PC-3 (cell line): ENCODE results near the gene CIROP. TPM values are rescaled to one million over a fixed set of nuclear protein-coding genes. Genes with fewer than 3 reads are reported as not detected.

ENCODE experiments used
- ATAC-seq: fragments of 200-7000 bp; cut with Tn5 transposase; 2 replicates; pipeline ENCODE4 v1.9.1; 2020; ENCODE audit warnings: mild to moderate bottlenecking, moderate library complexity
- BruUV-seq: library from RNA; stranded (reverse); fragments of 400-500 nt; replicated peaks from 2 replicates; lab custom pipeline; 2021; lab: Mats Ljungman, UMichigan
- CTCF ChIA-PET: fragments of 300-600 bp; sonication (Branson Sonifier 250); formaldehyde crosslinking; loops from one replicate; lab custom pipeline; 2022; ENCODE audit warnings: antibody characterized with exemption; lab: Charles Lee
- POLR2A ChIA-PET: fragments of 300-600 bp; sonication (Branson Sonifier 250); formaldehyde crosslinking; loops from one replicate; lab custom pipeline; 2022; ENCODE audit warnings: antibody characterized with exemption; ENCODE audit not compliant: unreplicated experiment; lab: Charles Lee
- DNase-seq: peaks from one replicate; pipeline ENCODE4 v3.0.0-alpha.2; 2015
- H2AFZ ChIP-seq: fragments of 300-600 bp; sonication (generic); 2 replicates; pipeline ENCODE4 v1.6.0; 2016; ENCODE audit warnings: antibody characterized with exemption, low read length
- H3F3A ChIP-seq: fragments of 300-600 bp; sonication (generic); one replicate; pipeline ENCODE4 v1.6.0; 2017; ENCODE audit warnings: antibody characterized with exemption, low read length, control low read depth, mild to moderate bottlenecking; ENCODE audit not compliant: unreplicated experiment
- H3K27ac ChIP-seq: fragments of 300-600 bp; sonication (generic); 2 replicates; pipeline ENCODE4 v1.5.1; 2016; ENCODE audit warnings: mild to moderate bottlenecking, low read length
- H3K27me3 ChIP-seq: fragments of 300-600 bp; sonication (generic); 2 replicates; pipeline ENCODE4 v1.6.1; 2016; ENCODE audit warnings: low read length, mixed read lengths
- H3K36me3 ChIP-seq: fragments of 300-600 bp; sonication (generic); 2 replicates; pipeline ENCODE4 v1.6.1; 2016; ENCODE audit warnings: low read depth, mixed run types, low read length, mixed read lengths
- H3K4me1 ChIP-seq: fragments of 300-600 bp; sonication (generic); 2 replicates; pipeline ENCODE4 v1.5.1; 2016; ENCODE audit warnings: low read length; ENCODE audit not compliant: insufficient read depth
- H3K4me2 ChIP-seq: fragments of 300-600 bp; sonication (generic); 2 replicates; pipeline ENCODE4 v1.6.0; 2016; ENCODE audit warnings: low read length
- H3K4me3 ChIP-seq: fragments of 300-600 bp; sonication (generic); 2 replicates; pipeline ENCODE4 v1.5.1; 2016; ENCODE audit warnings: mild to moderate bottlenecking, low read length, mixed read lengths
- H3K79me2 ChIP-seq: fragments of 300-600 bp; sonication (generic); 2 replicates; pipeline ENCODE4 v1.6.1; 2017; ENCODE audit warnings: low read length, mixed read lengths
- H3K9ac ChIP-seq: fragments of 300-600 bp; sonication (generic); 2 replicates; pipeline ENCODE4 v1.6.0; 2016; ENCODE audit warnings: mild to moderate bottlenecking, low read length
- H3K9me2 ChIP-seq: fragments of 300-600 bp; sonication (generic); replicated peaks from 2 replicates; pipeline ENCODE4 v1.6.1; 2016; ENCODE audit warnings: mixed run types, low read length, mixed read lengths
- H3K9me3 ChIP-seq: fragments of 300-600 bp; sonication (generic); 2 replicates; pipeline ENCODE4 v1.6.1; 2016; ENCODE audit warnings: low read length, mixed read lengths
- H4K20me1 ChIP-seq: fragments of 300-600 bp; sonication (generic); 2 replicates; pipeline ENCODE4 v1.6.1; 2016; ENCODE audit warnings: low read length, mixed read lengths
- CTCF ChIP-seq: fragments of 300-600 bp; sonication (generic); conservative IDR thresholded peaks from 2 replicates; pipeline ENCODE4 v1.5.1; 2017; ENCODE audit warnings: antibody characterized with exemption, low read depth, mild to moderate bottlenecking, low read length
- EZH2 ChIP-seq: fragments of 300-600 bp; sonication (generic); IDR thresholded peaks from one replicate; pipeline ENCODE4 v1.6.1; 2017; ENCODE audit warnings: antibody characterized with exemption, mild to moderate bottlenecking, low read length; ENCODE audit not compliant: unreplicated experiment
- EZH2phosphoT487 ChIP-seq: fragments of 300-600 bp; sonication (generic); IDR thresholded peaks from 2 replicates; pipeline ENCODE4 v1.6.1; 2018; ENCODE audit warnings: mild to moderate bottlenecking, antibody characterized with exemption, low read length, borderline replicate concordance
- intact Hi-C: fragments of 100-400 bp; cut with micrococcal nuclease; formaldehyde crosslinking; loops from 2 replicates; pipeline ENCODE4 v1.9.0; 2023
- total RNA-seq: library from RNA; depleted of rRNA; stranded (reverse); fragments of >200 nt; gene quantifications from 2 replicates; pipeline ENCODE4 v1.2.3, GENCODE V29; 2014; rRNA removed

CIROP gene
- total RNA-seq, 1 experiment from 2014 or later = not detected

- Histone ChIP-seq H3K27ac (no peak overlapping the region), H2AFZ (no peak overlapping the region)
- CTCF ChIA-PET = interaction anchor here (2.1 kb wide), 1 partner anchor 57 kb away, joined by 11 read pairs; no protein-coding TSS in a partner anchor
These were observed 52.6 kb downstream of the CIROP start for GRCh38 chr14:23052182-23052623.

GRCh38 chr14:23051141-23052057, 53.4 kb downstream of the CIROP start:
- TF ChIP-seq CTCF (no peak), EZH2 (no peak)
- intact Hi-C loops = no loop called here

More at GRCh38 chr14:23052182-23052623, 52.6 kb downstream of the CIROP start:
- no peak overlapping the region for H3K4me3 ChIP-seq
- TF ChIP-seq CTCF (peak; percentile 24; the same call in 1 of the 2 replicates), EZH2phosphoT487 (no peak)
- no peaks in the 10 kb centered on the region for H3K27me3 ChIP-seq
- peaks cover 8% of the 10 kb centered on the region for H3K4me1 ChIP-seq
- no peaks in the 10 kb centered on the region for H3K79me2 ChIP-seq
- ATAC-seq (no peak), DNase-seq (no peak)
- no TSS peak for BruUV-seq
- no peaks in the 10 kb centered on the region for H3K36me3 ChIP-seq
- H3K9me2 ChIP-seq = no peaks in the 10 kb centered on the region
- no peak overlapping the region for H3K9ac ChIP-seq
- no peaks in the 10 kb centered on the region for H3K9me3 ChIP-seq
- H3K4me2 ChIP-seq = no peak overlapping the region
- intact Hi-C loops = no loop called here
- H4K20me1 ChIP-seq = no peaks in the 10 kb centered on the region
- no peaks in the 10 kb centered on the region for H3F3A ChIP-seq
- POLR2A ChIA-PET = no interaction called here

More at GRCh38 chr14:23051141-23052057, 53.4 kb downstream of the CIROP start:
- Histone ChIP-seq H4K20me1 (no peaks in the 10 kb centered on the region), H3K27me3 (no peaks in the 10 kb centered on the region), H3K4me1 (peaks cover 1% of the 10 kb centered on the region; the same call in 1 of the 2 replicates), H3K9me3 (no peaks in the 10 kb centered on the region), H3K4me3 (no peak overlapping the region), H3K9ac (no peak overlapping the region), H3F3A (no peaks in the 10 kb centered on the region), H3K27ac (no peak overlapping the region), H3K79me2 (no peaks in the 10 kb centered on the region), H3K36me3 (no peaks in the 10 kb centered on the region), H3K9me2 (no peaks in the 10 kb centered on the region), H3K4me2 (no peak overlapping the region), H2AFZ (no peak overlapping the region)
- CTCF ChIA-PET = interaction anchor here (2.1 kb wide), 1 partner anchor 57 kb away, joined by 11 read pairs; no protein-coding TSS in a partner anchor
- no TSS peak for BruUV-seq
- DNase-seq (no peak), ATAC-seq (no peak)
- POLR2A ChIA-PET = no interaction called here

Other genes starting within 250 kb of the CIROP start
- gene LRP10, start 233.2 kb downstream of the CIROP start, total RNA-seq = 46.5 and 59.3 TPM in 2 replicates
- 0.18 TPM in 1 of 2 replicates, not detected in the other for gene REM2, start 221.8 kb downstream of the CIROP start, total RNA-seq
- gene RBM23, start 185.8 kb downstream of the CIROP start, total RNA-seq = 78.9 and 94.9 TPM in 2 replicates
- 101 and 113 TPM in 2 replicates for gene PRMT5, start 175.6 kb downstream of the CIROP start, total RNA-seq
- 54.5 and 56.2 TPM in 2 replicates for gene HAUS4, start 147.9 kb downstream of the CIROP start, total RNA-seq
- 81.1 and 116 TPM in 2 replicates for gene AJUBA, start 122.4 kb downstream of the CIROP start, total RNA-seq
- gene C14orf93, start 94.8 kb downstream of the CIROP start, total RNA-seq = 5.8 and 6.2 TPM in 2 replicates
- 368 and 424 TPM in 2 replicates for gene PSMB5, start 70.1 kb downstream of the CIROP start, total RNA-seq
- gene PSMB11, start 62.8 kb downstream of the CIROP start, total RNA-seq = not detected in 2 replicates
- 14.8 and 16.4 TPM in 2 replicates for gene CDH24, start 47.5 kb downstream of the CIROP start, total RNA-seq
- 112 and 116 TPM in 2 replicates for gene ACIN1, start 9.9 kb downstream of the CIROP start, total RNA-seq
- 26.7 and 49.6 TPM in 2 replicates for gene C14orf119, start 9.5 kb downstream of the CIROP start, total RNA-seq
- not detected in 2 replicates for gene CEBPE, start 14.3 kb upstream of the CIROP start, total RNA-seq
- 0.63 and 3.8 TPM in 2 replicates for gene SLC7A8, start 78.7 kb upstream of the CIROP start, total RNA-seq
- gene RNF212B, start 132.9 kb upstream of the CIROP start, total RNA-seq = not detected in 2 replicates
- gene HOMEZ, start 181.1 kb upstream of the CIROP start, total RNA-seq = 4.1 and 7.7 TPM in 2 replicates
- gene PPP1R3E, start 197.9 kb upstream of the CIROP start, total RNA-seq = 3.2 and 5.0 TPM in 2 replicates
- gene BCL2L2, start 201.8 kb upstream of the CIROP start, total RNA-seq = 32.4 and 33.5 TPM in 2 replicates
- 89.1 and 116 TPM in 2 replicates for gene PABPN1, start 216.5 kb upstream of the CIROP start, total RNA-seq
- 12.0 and 13.2 TPM in 2 replicates for gene SLC22A17, start 247.9 kb upstream of the CIROP start, total RNA-seq